GM18508 (cell line): ENCODE measurements around the gene ABTB2.

Source experiments
- ATAC-seq: cut with Tn5 transposase; IDR thresholded peaks from one replicate; pipeline ENCODE4 v1.9.1; 2021; ENCODE audit warnings: moderate number of reproducible peaks; ENCODE audit not compliant: insufficient read depth, unreplicated experiment

The ABTB2 gene

GRCh38 chr11:34160791-34161190, 197.0 kb downstream of the ABTB2 start:
- no peak for ATAC-seq

- no peak for ATAC-seq
Observed at GRCh38 chr11:34160049-34160721, 197.6 kb downstream of the ABTB2 start.

DNA sequence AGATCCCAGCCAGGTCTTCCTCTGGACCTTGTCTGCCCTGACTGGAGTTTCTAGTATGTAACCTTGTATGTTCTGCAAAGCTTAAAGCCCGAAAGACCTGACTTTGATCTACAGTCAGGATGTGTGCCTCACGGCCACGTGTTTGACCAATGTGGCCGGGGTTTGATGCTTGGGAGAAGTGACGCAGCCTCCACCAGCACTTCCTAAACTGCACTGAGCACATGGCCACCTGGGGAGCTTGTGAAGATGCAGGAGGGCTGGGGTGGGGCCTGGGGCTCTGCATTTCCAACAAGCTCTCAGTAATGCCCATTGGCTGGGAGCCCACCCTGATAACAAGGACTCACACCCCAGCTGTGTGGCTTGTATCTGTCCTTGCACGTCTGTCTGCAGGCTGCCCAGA, 199.1 kb downstream of the ABTB2 start:
- ATAC-seq, result no peak

- no peak for ATAC-seq
Observed at GRCh38 chr11:34157163-34157562, 200.6 kb downstream of the ABTB2 start.

GRCh38 chr11:34155757-34156062, 202.1 kb downstream of the ABTB2 start:
- no peak for ATAC-seq

DNA sequence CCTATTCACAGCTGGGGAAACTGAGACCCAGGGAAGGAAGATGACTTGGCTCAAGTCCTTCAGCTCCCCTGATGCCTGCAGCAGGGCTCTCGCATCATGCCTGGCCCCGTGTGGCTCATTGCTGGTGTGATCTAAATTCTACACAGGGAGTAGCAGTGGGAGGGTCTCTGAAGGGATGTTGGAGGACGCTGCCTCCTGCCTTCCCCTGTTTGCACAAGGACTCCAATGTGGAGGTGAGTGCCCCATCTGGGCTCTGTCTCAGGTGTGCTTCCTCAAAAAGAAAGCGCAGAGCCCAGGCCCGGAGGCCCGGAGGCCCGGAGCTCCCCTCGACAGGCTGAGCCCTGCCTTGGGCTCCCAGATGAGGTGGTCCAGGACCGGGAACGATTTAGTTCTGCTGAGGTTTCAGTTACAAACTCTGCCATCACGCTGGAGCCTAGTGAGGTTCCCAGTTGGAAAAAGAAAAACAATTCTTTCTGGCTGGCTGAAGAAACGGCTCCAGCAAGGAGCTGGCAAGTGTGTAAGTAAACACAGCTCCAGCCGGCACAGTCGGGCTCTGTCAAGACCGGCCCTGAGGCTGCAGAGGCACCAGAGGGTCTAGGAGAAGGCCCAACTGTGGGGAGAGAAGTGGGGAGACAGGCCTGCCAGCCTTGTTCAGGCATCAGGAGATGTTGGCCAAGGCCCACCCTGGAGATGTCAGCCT, 202.6 kb downstream of the ABTB2 start:
- no peak for ATAC-seq

- peak; percentile 58 for ATAC-seq
Observed at GRCh38 chr11:34154059-34154875, 203.5 kb downstream of the ABTB2 start.

DNA sequence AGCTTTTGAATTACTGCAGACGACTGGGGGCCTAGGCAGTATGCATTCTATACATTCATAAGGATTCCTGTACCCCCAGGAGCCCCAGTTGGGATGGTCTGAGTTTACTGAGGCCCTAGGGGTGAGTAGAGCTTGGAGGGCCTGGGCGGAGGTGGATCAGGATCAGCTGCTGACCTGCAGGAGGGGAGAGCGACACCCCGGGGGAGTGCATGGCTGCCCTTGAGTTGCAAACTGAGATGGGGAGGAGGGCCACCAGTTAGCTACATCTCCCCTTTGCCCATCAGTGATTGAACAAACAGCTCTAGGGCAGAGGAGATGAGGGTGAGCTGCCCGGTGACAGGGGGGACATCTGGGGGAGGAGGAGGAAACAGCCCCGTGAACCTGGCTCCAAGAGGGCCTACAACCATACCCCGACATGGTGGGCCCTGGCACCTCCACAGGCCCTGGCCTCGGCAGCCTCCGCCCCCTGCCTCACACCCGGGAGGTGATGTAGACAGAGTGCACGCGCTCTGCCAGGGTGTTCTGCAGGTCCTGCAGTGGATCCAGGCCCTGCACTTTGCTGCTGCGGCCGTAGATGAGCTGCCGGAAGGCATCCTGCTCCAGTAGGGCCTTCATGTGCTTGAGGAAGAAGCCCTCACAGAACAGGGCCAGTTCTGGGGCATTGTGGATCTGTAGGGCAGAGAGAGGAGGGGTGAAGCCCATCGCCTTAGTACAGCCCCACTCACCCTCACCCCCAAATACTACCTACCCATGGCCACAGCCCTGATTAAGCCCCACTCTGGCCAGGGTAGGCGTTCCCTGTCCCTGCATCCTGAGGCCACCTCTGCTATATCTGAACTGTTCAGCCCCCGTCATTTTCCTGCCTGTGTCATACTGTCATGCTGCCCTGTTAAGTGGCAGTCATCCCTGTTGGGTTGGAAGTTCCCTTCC, 205.6 kb downstream of the ABTB2 start:
- no peak for ATAC-seq

- no peak for ATAC-seq
Observed at GRCh38 chr11:34151166-34151565, 206.6 kb downstream of the ABTB2 start.

GRCh38 chr11:34150494-34151151, 207.2 kb downstream of the ABTB2 start:
- no peak for ATAC-seq

DNA sequence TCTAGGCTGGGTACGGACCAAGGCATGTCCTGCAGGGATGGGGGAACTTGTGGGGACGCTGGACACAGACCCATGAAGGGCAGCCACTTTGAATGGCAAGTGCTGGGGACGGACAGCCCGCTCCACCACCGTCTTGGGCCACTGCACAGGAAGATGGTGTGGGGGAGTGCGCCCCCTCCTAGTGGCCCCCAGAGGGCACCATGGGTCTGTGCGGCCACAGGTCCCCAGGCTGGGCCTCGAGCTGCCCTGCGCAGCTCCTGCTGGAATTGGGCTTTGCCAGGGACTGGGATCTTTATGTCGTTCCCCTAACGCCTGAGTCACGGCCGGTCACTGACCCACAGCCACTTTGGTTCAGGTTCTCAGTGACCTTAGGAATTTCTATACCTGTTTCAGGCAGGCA, 208.0 kb downstream of the ABTB2 start:
- no peak for ATAC-seq

DNA sequence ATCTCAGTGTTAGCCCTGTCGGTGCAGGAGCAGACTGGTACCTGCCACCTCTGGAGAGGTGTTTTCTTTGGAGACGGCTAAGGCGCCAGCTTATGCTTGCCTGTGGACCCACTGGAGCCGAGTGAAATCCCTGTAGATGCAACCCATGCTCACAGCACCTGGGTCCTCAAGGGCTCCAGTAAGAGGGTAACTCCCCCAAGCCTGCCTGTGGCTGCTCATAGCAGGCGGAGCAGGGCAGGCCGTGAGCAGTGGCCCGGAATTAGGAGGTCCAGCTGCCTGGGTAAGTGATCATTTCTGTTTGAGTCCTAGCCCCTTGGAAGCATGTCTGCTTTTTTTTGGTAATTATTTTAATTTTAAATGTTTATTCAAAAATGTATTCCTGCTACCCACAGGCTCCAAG, 208.5 kb downstream of the ABTB2 start:
- no peak for ATAC-seq

DNA sequence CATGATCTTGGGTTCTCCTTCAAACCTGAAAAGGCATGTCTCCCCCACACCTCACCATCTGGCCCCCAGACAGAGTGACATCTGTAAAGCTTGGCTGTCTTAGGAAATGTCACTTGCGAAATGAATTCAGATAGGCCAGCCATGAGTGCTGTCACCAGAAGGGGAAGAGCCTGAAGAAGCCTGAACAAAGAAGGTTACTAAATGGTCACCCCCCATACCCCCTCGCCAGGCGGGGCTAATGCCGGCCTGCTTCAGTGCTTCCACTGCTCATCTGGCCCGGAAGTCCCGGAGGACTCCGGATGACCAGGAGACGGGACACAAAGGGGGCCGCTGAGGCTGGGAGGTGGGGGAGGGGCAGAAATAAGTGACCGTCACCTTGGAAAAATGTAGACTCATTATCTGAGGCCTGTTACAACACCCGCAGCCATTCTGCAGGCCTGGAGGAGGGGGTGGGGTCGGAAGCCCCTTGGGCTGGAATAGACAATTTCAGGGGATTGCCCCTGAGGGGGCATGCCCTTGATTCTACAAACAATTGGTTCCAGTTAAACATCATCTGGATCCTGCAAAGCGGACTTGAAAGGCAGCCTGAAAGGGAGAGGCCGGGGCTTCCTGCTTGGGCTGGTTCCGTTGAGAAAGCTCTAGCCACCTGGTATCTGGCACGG, 209.2 kb downstream of the ABTB2 start:
- no peak for ATAC-seq

- ATAC-seq, result no peak
Observed at GRCh38 chr11:34147581-34147980, 210.2 kb downstream of the ABTB2 start.

DNA sequence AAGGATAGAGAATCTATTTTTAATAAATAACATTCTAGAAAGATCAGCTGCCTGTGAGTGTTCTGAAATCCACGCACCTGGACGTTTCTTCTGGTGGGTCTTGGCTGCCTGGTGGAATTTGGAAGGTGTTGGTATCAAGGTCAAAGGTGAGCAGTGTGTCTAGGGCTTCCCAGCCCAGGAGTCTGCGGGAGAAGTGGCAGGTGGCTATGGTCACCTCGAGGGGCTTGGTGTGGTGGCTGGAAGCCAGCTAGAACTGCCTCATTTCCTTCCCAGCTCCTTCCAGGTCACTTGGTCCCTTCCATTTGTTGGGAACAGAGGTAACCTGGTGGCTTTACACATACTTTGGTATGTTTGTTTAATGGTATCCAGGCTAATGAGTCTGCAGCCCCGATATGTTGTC, 210.9 kb downstream of the ABTB2 start:
- no peak for ATAC-seq

- no peak for ATAC-seq
Observed at GRCh38 chr11:34146411-34146810, 211.4 kb downstream of the ABTB2 start.

DNA sequence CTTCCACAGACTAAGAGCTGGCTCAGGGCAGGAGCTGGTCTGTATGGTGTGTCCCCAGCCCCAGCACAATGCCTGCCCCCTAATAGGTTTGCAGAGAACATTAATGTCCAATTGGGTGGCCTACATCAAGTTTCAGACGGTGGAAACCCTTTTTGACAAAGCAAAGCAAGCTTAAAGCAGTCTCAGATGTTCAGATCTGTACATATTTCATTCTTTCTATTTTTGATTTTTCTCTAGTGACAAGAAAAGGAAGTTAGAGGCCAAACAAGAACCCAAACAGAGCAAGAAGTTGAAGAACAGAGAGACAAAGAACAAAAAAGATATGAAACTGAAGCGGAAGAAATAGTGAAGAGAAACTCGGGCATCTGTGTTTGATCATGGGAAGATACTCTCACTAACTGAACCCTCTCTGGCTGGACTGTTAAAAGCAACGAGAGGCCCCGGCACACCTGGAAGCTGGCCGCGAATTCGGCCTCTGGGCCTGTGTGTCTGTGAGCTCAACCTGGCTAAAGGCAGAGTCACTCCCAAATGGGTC, 211.9 kb downstream of the ABTB2 start:
- ATAC-seq, result no peak

- ATAC-seq, result peak; percentile 48
Observed at GRCh38 chr11:34145073-34145472, 212.7 kb downstream of the ABTB2 start.

DNA sequence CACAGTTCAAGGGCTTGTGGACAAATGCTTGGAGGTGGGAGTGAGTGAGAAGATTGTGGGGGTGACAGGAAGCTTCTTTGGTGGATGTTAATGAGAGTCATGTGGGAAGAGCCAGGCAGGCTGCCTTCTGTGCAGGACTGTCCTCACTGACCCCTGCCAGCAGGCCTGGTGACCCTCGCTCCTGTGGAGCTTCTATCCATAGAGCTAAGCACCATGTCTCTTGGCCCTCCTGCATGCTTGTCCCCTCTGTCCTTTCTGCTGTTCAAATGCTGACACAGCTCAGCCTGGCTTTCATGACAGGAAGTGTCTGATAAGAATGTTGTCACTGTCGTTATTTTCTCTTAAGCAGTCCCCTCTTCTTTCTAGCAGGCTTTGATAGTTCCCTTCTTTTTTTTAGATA, 214.8 kb downstream of the ABTB2 start:
- no peak for ATAC-seq
